ENCODE measurements around the gene INTS3.

DNA sequence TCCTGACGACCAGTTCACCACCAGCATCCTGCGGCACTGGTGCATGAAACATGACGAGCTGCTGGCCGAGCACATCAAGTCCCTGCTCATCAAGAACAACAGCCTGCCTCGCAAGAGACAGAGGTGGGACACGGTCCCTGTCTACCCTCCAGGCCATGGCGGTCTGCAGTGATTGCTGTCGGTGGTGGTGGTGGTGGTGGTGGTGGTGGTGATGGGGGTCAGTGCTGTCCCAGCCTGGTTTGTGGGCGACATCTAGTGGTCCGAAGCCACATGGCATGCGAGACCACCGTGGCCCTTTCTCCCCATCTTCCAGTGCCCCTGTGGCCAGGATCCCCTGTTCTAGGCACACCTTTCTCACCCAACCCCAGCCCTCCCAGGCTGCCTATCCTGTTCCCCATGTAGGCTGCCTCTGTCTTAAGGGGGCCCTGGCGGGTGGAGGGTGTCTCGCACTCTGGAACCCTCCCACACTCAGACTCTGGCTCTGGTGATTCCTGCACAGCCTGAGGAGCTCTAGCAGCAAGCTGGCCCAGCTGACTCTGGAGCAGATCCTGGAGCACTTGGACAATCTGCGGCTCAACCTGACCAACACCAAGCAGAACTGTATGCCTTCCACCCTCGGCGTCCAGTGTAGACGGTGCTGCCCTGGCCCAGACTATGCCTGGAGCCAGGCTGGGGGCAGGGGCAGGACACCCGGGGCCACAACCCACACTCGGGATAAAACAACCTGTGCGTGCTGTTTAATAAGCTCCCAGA is 44.2 kb downstream of the INTS3 start:
- peak; percentile 82 for TF ChIP-seq CTCF (tag by site-specific recombination; IDR thresholded peaks at IDR 0.05)
- no peak for TF ChIP-seq REST (tag by site-specific recombination; IDR thresholded peaks at IDR 0.05)
- no peak for TF ChIP-seq ZNF785 (tag by site-specific recombination; IDR thresholded peaks at IDR 0.05)
- TF ChIP-seq RBAK (tag by site-specific recombination; IDR thresholded peaks at IDR 0.05), result no peak
- no peak for TF ChIP-seq ZNF324 (tag by site-specific recombination; IDR thresholded peaks at IDR 0.05)
- no peak for TF ChIP-seq OVOL3 (tag by site-specific recombination; IDR thresholded peaks at IDR 0.05)
- TF ChIP-seq, protein P1, sequence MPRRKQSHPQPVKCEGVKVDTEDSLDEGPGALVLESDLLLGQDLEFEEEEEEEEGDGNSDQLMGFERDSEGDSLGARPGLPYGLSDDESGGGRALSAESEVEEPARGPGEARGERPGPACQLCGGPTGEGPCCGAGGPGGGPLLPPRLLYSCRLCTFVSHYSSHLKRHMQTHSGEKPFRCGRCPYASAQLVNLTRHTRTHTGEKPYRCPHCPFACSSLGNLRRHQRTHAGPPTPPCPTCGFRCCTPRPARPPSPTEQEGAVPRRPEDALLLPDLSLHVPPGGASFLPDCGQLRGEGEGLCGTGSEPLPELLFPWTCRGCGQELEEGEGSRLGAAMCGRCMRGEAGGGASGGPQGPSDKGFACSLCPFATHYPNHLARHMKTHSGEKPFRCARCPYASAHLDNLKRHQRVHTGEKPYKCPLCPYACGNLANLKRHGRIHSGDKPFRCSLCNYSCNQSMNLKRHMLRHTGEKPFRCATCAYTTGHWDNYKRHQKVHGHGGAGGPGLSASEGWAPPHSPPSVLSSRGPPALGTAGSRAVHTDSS (tag by site-specific recombination; IDR thresholded peaks at IDR 0.05), result no peak
- TF ChIP-seq GLI2 (tag by site-specific recombination; IDR thresholded peaks at IDR 0.05; ENCODE audit: borderline replicate concordance, low read depth), result no peak
- TF ChIP-seq ZSCAN30 (tag by site-specific recombination; IDR thresholded peaks at IDR 0.05), result no peak
- TF ChIP-seq ZNF23 (tag by site-specific recombination; IDR thresholded peaks at IDR 0.05; ENCODE audit: borderline replicate concordance), result no peak
- TF ChIP-seq ZNF501 (tag by site-specific recombination; IDR thresholded peaks at IDR 0.05), result no peak
- TF ChIP-seq, protein P2, sequence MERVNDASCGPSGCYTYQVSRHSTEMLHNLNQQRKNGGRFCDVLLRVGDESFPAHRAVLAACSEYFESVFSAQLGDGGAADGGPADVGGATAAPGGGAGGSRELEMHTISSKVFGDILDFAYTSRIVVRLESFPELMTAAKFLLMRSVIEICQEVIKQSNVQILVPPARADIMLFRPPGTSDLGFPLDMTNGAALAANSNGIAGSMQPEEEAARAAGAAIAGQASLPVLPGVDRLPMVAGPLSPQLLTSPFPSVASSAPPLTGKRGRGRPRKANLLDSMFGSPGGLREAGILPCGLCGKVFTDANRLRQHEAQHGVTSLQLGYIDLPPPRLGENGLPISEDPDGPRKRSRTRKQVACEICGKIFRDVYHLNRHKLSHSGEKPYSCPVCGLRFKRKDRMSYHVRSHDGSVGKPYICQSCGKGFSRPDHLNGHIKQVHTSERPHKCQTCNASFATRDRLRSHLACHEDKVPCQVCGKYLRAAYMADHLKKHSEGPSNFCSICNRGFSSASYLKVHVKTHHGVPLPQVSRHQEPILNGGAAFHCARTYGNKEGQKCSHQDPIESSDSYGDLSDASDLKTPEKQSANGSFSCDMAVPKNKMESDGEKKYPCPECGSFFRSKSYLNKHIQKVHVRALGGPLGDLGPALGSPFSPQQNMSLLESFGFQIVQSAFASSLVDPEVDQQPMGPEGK (tag by site-specific recombination; IDR thresholded peaks at IDR 0.05), result no peak
